Activated B cell treated with CpG ODN at 0.5 μM for 24 hours (primary cell): Measurements from ENCODE around the gene OR6N1. TPM values are rescaled to one million over a fixed set of nuclear protein-coding genes. Genes with fewer than 3 reads are reported as not detected.

Source experiments
- ATAC-seq: fragments of 200-7000 bp; cut with Tn5 transposase; one replicate; pipeline ENCODE4 v1.10.0; 2021; ENCODE audit warnings: low read depth, mild to moderate bottlenecking, moderate library complexity
- CTCF ChIA-PET: fragments of 350-600 bp; sonication (Branson Sonifier 250); formaldehyde crosslinking; loops from one replicate; lab custom pipeline; 2021; ENCODE audit warnings: antibody characterized with exemption; lab: Charles Lee
- POLR2A ChIA-PET: fragments of 350-600 bp; sonication (Branson Sonifier 250); formaldehyde crosslinking; loops from one replicate; lab custom pipeline; 2021; ENCODE audit warnings: antibody characterized with exemption; lab: Charles Lee
- DNase-seq: peaks from one replicate; pipeline ENCODE4 v3.0.0; 2022
- H3K27ac Mint-ChIP-seq: one replicate; pipeline ENCODE4 v1.8.0; 2020; ENCODE audit warnings: mixed read lengths
- H3K27me3 Mint-ChIP-seq: one replicate; pipeline ENCODE4 v1.8.0; 2021; ENCODE audit warnings: mixed read lengths
- H3K36me3 Mint-ChIP-seq: one replicate; pipeline ENCODE4 v1.8.0; 2021; ENCODE audit warnings: low read depth, mixed read lengths
- H3K4me1 Mint-ChIP-seq: one replicate; pipeline ENCODE4 v1.8.0; 2021; ENCODE audit warnings: mixed read lengths
- H3K4me3 Mint-ChIP-seq: one replicate; pipeline ENCODE4 v1.8.0; 2020; ENCODE audit warnings: mild to moderate bottlenecking, mixed read lengths
- H3K9me3 Mint-ChIP-seq: one replicate; pipeline ENCODE4 v1.8.0; 2020; ENCODE audit warnings: mixed read lengths
- intact Hi-C: fragments of 100-400 bp; cut with micrococcal nuclease; formaldehyde crosslinking; loops from one replicate; pipeline ENCODE4 v1.15.1; 2024
- total RNA-seq: library from RNA; stranded (reverse); gene quantifications from 2 replicates; pipeline ENCODE4 v1.2.3, GENCODE V29; 2022
- TF ChIP-seq, protein P1 (sequence below): fragments of 200-600 bp; IDR thresholded peaks from one replicate; pipeline ENCODE4 v1.8.0; 2022; ENCODE audit warnings: antibody characterized with exemption, mild to moderate bottlenecking

The OR6N1 gene
- total RNA-seq, 1 donor from 2014 or later = not detected

- ATAC-seq = no peak
Measured at GRCh38 chr1:158800526-158800925, 28.5 kb upstream of the OR6N1 start.

GRCh38 chr1:158799689-158800088 is 27.7 kb upstream of the OR6N1 start:
- Mint-ChIP-seq H3K9me3 (no peaks in the 10 kb centered on the region), H3K4me3 (no peak overlapping the region), H3K4me1 (no peaks in the 10 kb centered on the region), H3K27me3 (peaks cover 9% of the 10 kb centered on the region), H3K27ac (no peak overlapping the region), H3K36me3 (no peaks in the 10 kb centered on the region)
- POLR2A ChIA-PET = no interaction called here
- TF ChIP-seq, protein P1, sequence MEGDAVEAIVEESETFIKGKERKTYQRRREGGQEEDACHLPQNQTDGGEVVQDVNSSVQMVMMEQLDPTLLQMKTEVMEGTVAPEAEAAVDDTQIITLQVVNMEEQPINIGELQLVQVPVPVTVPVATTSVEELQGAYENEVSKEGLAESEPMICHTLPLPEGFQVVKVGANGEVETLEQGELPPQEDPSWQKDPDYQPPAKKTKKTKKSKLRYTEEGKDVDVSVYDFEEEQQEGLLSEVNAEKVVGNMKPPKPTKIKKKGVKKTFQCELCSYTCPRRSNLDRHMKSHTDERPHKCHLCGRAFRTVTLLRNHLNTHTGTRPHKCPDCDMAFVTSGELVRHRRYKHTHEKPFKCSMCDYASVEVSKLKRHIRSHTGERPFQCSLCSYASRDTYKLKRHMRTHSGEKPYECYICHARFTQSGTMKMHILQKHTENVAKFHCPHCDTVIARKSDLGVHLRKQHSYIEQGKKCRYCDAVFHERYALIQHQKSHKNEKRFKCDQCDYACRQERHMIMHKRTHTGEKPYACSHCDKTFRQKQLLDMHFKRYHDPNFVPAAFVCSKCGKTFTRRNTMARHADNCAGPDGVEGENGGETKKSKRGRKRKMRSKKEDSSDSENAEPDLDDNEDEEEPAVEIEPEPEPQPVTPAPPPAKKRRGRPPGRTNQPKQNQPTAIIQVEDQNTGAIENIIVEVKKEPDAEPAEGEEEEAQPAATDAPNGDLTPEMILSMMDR = no peak
- ATAC-seq = no peak
- no peak for DNase-seq
- CTCF ChIA-PET = no interaction called here
- intact Hi-C loops = no loop called here

More at GRCh38 chr1:158800526-158800925, 28.5 kb upstream of the OR6N1 start:
- intact Hi-C loops = no loop called here
- Mint-ChIP-seq H3K27me3 (peaks cover 9% of the 10 kb centered on the region), H3K4me3 (no peak overlapping the region), H3K36me3 (no peaks in the 10 kb centered on the region), H3K9me3 (no peaks in the 10 kb centered on the region), H3K27ac (no peak overlapping the region), H3K4me1 (no peaks in the 10 kb centered on the region)
- ChIA-PET CTCF (no interaction called here), POLR2A (no interaction called here)
- TF ChIP-seq, protein P1 = no peak
- no peak for DNase-seq

DNA sequence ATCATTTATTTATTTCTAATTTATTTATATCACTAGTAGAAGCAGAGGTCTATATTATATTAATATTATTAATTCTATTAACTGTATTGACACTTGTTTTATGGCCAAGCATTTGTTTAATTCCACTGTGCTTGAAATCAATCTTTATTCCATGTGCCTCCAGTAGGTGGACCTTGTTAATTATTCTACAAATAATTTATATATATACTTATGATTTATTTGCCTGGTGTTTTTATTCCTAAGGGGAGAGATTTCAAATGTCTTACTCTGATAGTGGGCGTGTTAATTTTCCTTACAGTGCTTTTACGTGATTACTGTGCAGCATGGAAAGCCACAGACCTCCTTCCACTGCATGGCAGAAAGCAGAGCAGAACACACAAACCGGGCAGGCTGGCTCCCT is 26.5 kb upstream of the OR6N1 start:
- TF ChIP-seq, protein P1 = no peak
- CTCF ChIA-PET = no interaction called here
- DNase-seq = no peak
- no peak overlapping the region for H3K27ac Mint-ChIP-seq
- intact Hi-C loops = loop anchor here (1.0 kb wide), 1 partner anchor 200 kb away; no protein-coding TSS in a partner anchor
- no peak for ATAC-seq
- peaks cover 7% of the 10 kb centered on the region for H3K27me3 Mint-ChIP-seq
- no peaks in the 10 kb centered on the region for H3K4me1 Mint-ChIP-seq
- no peak overlapping the region for H3K4me3 Mint-ChIP-seq
- no peaks in the 10 kb centered on the region for H3K9me3 Mint-ChIP-seq
- POLR2A ChIA-PET = no interaction called here
- no peaks in the 10 kb centered on the region for H3K36me3 Mint-ChIP-seq

GRCh38 chr1:158794247-158794646 is 22.3 kb upstream of the OR6N1 start:
- no peaks in the 10 kb centered on the region for H3K4me1 Mint-ChIP-seq
- intact Hi-C loops = no loop called here
- POLR2A ChIA-PET = no interaction called here

GRCh38 chr1:158793604-158794003 is 21.6 kb upstream of the OR6N1 start:
- TF ChIP-seq, protein P1 = no peak
- ChIA-PET CTCF (interaction anchor here (1.0 to 2.7 kb wide), 4 partner anchors 23 to 283 kb away, joined by 3 to 16 read pairs (median 6); partner anchors contain the start of gene AIM2), POLR2A (no interaction called here)
- Mint-ChIP-seq H3K27me3 (peaks cover 6% of the 10 kb centered on the region), H3K4me1 (no peaks in the 10 kb centered on the region), H3K9me3 (no peaks in the 10 kb centered on the region), H3K36me3 (no peaks in the 10 kb centered on the region), H3K4me3 (no peak overlapping the region), H3K27ac (no peak overlapping the region)
- DNase-seq (no peak), ATAC-seq (peak; percentile 37)
- intact Hi-C loops = loop anchor here (1.0 kb wide), 2 partner anchors 205 to 279 kb away; no protein-coding TSS in a partner anchor

More at GRCh38 chr1:158794247-158794646, 22.3 kb upstream of the OR6N1 start:
- Mint-ChIP-seq H3K9me3 (no peaks in the 10 kb centered on the region), H3K36me3 (no peaks in the 10 kb centered on the region), H3K27me3 (peaks cover 7% of the 10 kb centered on the region), H3K4me3 (no peak overlapping the region), H3K27ac (no peak overlapping the region)
- TF ChIP-seq, protein P1 = no peak
- ATAC-seq (no peak), DNase-seq (no peak)
- CTCF ChIA-PET = interaction anchor here (1.0 to 2.7 kb wide), 4 partner anchors 23 to 282 kb away, joined by 3 to 16 read pairs (median 6); partner anchors contain the start of gene AIM2
